ENCODE measurements around the gene STON2. TPM values are rescaled to one million over a fixed set of nuclear protein-coding genes. Genes with fewer than 3 reads are reported as not detected.

STON2 gene
- total RNA-seq, 2 donors from 2014 or later = 0.10 to 0.12 TPM

- ATAC-seq (replicated peaks in 1 of 2) (peak; percentile 65 to 67), DNase-seq (peak in 1 of 2 donors; percentile 35)
- no peak overlapping the region for H3K27ac Mint-ChIP-seq
- H3K9me3 Mint-ChIP-seq = no peaks in the 10 kb centered on the region
- H3K36me3 Mint-ChIP-seq (ENCODE audit: insufficient read depth in 2 of 2) = no peaks in the 10 kb centered on the region
- peaks cover 19% of the 10 kb centered on the region for H3K27me3 Mint-ChIP-seq (ENCODE audit: low read depth)
- H3K4me3 Mint-ChIP-seq = no peak overlapping the region
- H3K4me1 Mint-ChIP-seq (ENCODE audit: low read depth) = peaks cover 8% of the 10 kb centered on the region
Measured at GRCh38 chr14:81269100-81269978, 130.8 kb downstream of the STON2 start.

GRCh38 chr14:81268016-81268416 is 132.1 kb downstream of the STON2 start:
- Mint-ChIP-seq H3K36me3 (ENCODE audit: insufficient read depth in 2 of 2) (no peaks in the 10 kb centered on the region), H3K27me3 (ENCODE audit: low read depth) (peaks cover 19% of the 10 kb centered on the region), H3K9me3 (no peaks in the 10 kb centered on the region), H3K27ac (no peak overlapping the region), H3K4me1 (ENCODE audit: low read depth) (peaks cover 8% of the 10 kb centered on the region), H3K4me3 (no peak overlapping the region)
- ATAC-seq (replicated peaks in 1 of 2) (peak; percentile 27 to 54), DNase-seq (no peak)

GRCh38 chr14:81265636-81266169 is 134.4 kb downstream of the STON2 start:
- DNase-seq (no peak), ATAC-seq (replicated peaks in 1 of 2) (no peak)
- peaks cover 19% of the 10 kb centered on the region for H3K27me3 Mint-ChIP-seq (ENCODE audit: low read depth)
- no peaks in the 10 kb centered on the region for H3K9me3 Mint-ChIP-seq
- H3K27ac Mint-ChIP-seq = no peak overlapping the region
- H3K36me3 Mint-ChIP-seq (ENCODE audit: insufficient read depth in 2 of 2) = no peaks in the 10 kb centered on the region
- H3K4me3 Mint-ChIP-seq = no peak overlapping the region
- peaks cover 8% of the 10 kb centered on the region for H3K4me1 Mint-ChIP-seq (ENCODE audit: low read depth)

GRCh38 chr14:81264671-81265070 is 135.5 kb downstream of the STON2 start:
- DNase-seq (no peak), ATAC-seq (replicated peaks in 1 of 2) (no peak)
- no peak overlapping the region for H3K4me3 Mint-ChIP-seq
- no peaks in the 10 kb centered on the region for H3K36me3 Mint-ChIP-seq (ENCODE audit: insufficient read depth in 2 of 2)
- H3K27ac Mint-ChIP-seq = no peak overlapping the region
- peaks cover 8% of the 10 kb centered on the region for H3K4me1 Mint-ChIP-seq (ENCODE audit: low read depth)
- peaks cover 19% of the 10 kb centered on the region for H3K27me3 Mint-ChIP-seq (ENCODE audit: low read depth)
- H3K9me3 Mint-ChIP-seq = no peaks in the 10 kb centered on the region

- Mint-ChIP-seq H3K4me3 (no peak overlapping the region), H3K36me3 (ENCODE audit: insufficient read depth in 2 of 2) (no peaks in the 10 kb centered on the region), H3K9me3 (no peaks in the 10 kb centered on the region), H3K27me3 (ENCODE audit: low read depth) (peaks cover 19% of the 10 kb centered on the region), H3K4me1 (ENCODE audit: low read depth) (peaks cover 8% of the 10 kb centered on the region), H3K27ac (no peak overlapping the region)
- DNase-seq (no peak), ATAC-seq (replicated peaks in 1 of 2) (no peak)
Measured at GRCh38 chr14:81263777-81264410, 136.2 kb downstream of the STON2 start.

GRCh38 chr14:81261176-81261575 is 138.9 kb downstream of the STON2 start:
- H3K36me3 Mint-ChIP-seq (ENCODE audit: insufficient read depth in 2 of 2) = no peaks in the 10 kb centered on the region
- H3K27me3 Mint-ChIP-seq (ENCODE audit: low read depth) = peaks cover under 1% of the 10 kb centered on the region
- H3K9me3 Mint-ChIP-seq = no peaks in the 10 kb centered on the region
- ATAC-seq (replicated peaks in 1 of 2) (no peak), DNase-seq (no peak)
- H3K27ac Mint-ChIP-seq = no peak overlapping the region
- H3K4me3 Mint-ChIP-seq = no peak overlapping the region
- peaks cover 7% of the 10 kb centered on the region for H3K4me1 Mint-ChIP-seq (ENCODE audit: low read depth)

GRCh38 chr14:81260732-81261131 is 139.4 kb downstream of the STON2 start:
- Mint-ChIP-seq H3K27ac (no peak overlapping the region), H3K36me3 (ENCODE audit: insufficient read depth in 2 of 2) (no peaks in the 10 kb centered on the region), H3K27me3 (ENCODE audit: low read depth) (no peaks in the 10 kb centered on the region), H3K4me3 (no peak overlapping the region), H3K4me1 (ENCODE audit: low read depth) (peaks cover 12% of the 10 kb centered on the region), H3K9me3 (no peaks in the 10 kb centered on the region)
- DNase-seq (no peak), ATAC-seq (replicated peaks in 1 of 2) (no peak)

- Mint-ChIP-seq H3K9me3 (no peaks in the 10 kb centered on the region), H3K4me1 (ENCODE audit: low read depth) (peaks cover 14% of the 10 kb centered on the region), H3K36me3 (ENCODE audit: insufficient read depth in 2 of 2) (no peaks in the 10 kb centered on the region), H3K27me3 (ENCODE audit: low read depth) (no peaks in the 10 kb centered on the region), H3K27ac (no peak overlapping the region), H3K4me3 (peak overlapping the region in 1 of 2 donors; percentile 33)
- ATAC-seq (replicated peaks in 1 of 2) (peak; percentile 64 to 67), DNase-seq (no peak)
Measured at GRCh38 chr14:81256289-81256960, 143.7 kb downstream of the STON2 start.

- Mint-ChIP-seq H3K36me3 (ENCODE audit: insufficient read depth in 2 of 2) (no peaks in the 10 kb centered on the region), H3K9me3 (no peaks in the 10 kb centered on the region), H3K4me3 (no peak overlapping the region), H3K4me1 (ENCODE audit: low read depth) (peaks cover 14% of the 10 kb centered on the region), H3K27me3 (ENCODE audit: low read depth) (no peaks in the 10 kb centered on the region), H3K27ac (no peak overlapping the region)
- no peak for DNase-seq
- no peak for ATAC-seq (replicated peaks in 1 of 2)
Measured at GRCh38 chr14:81252278-81252677, 147.8 kb downstream of the STON2 start.

GRCh38 chr14:81247271-81247766 is 152.8 kb downstream of the STON2 start:
- Mint-ChIP-seq H3K4me1 (ENCODE audit: low read depth) (no peaks in the 10 kb centered on the region), H3K27me3 (ENCODE audit: low read depth) (no peaks in the 10 kb centered on the region), H3K4me3 (no peak overlapping the region), H3K9me3 (peaks cover 0 to 4% of the 10 kb centered on the region in 2 donors), H3K36me3 (ENCODE audit: insufficient read depth in 2 of 2) (peaks cover 2 to 10% of the 10 kb centered on the region in 2 donors), H3K27ac (no peak overlapping the region)
- ATAC-seq (replicated peaks in 1 of 2) (no peak), DNase-seq (no peak)

GRCh38 chr14:81246461-81247270 is 153.5 kb downstream of the STON2 start:
- Mint-ChIP-seq H3K27ac (no peak overlapping the region), H3K4me1 (ENCODE audit: low read depth) (no peaks in the 10 kb centered on the region), H3K4me3 (no peak overlapping the region), H3K36me3 (ENCODE audit: insufficient read depth in 2 of 2) (peaks cover 2 to 10% of the 10 kb centered on the region in 2 donors), H3K9me3 (peaks cover 0 to 4% of the 10 kb centered on the region in 2 donors), H3K27me3 (ENCODE audit: low read depth) (no peaks in the 10 kb centered on the region)
- ATAC-seq (replicated peaks in 1 of 2) = peak; percentile 28 to 51
- DNase-seq = peak in 1 of 2 donors; percentile 4

GRCh38 chr14:81245771-81246170 is 154.4 kb downstream of the STON2 start:
- Mint-ChIP-seq H3K9me3 (peaks cover 0 to 4% of the 10 kb centered on the region in 2 donors), H3K4me1 (ENCODE audit: low read depth) (no peaks in the 10 kb centered on the region), H3K27me3 (ENCODE audit: low read depth) (no peaks in the 10 kb centered on the region), H3K27ac (no peak overlapping the region), H3K4me3 (no peak overlapping the region), H3K36me3 (ENCODE audit: insufficient read depth in 2 of 2) (peaks cover 2 to 10% of the 10 kb centered on the region in 2 donors)
- ATAC-seq (replicated peaks in 1 of 2) (no peak), DNase-seq (no peak)
